HuH-7.5 (cell line): ENCODE results near the gene LRRC52.

ENCODE experiments used
- DNase-seq: peaks from one replicate; pipeline ENCODE4 v3.0.0; 2011; ENCODE audit warnings: low spot score

Gene LRRC52

DNA sequence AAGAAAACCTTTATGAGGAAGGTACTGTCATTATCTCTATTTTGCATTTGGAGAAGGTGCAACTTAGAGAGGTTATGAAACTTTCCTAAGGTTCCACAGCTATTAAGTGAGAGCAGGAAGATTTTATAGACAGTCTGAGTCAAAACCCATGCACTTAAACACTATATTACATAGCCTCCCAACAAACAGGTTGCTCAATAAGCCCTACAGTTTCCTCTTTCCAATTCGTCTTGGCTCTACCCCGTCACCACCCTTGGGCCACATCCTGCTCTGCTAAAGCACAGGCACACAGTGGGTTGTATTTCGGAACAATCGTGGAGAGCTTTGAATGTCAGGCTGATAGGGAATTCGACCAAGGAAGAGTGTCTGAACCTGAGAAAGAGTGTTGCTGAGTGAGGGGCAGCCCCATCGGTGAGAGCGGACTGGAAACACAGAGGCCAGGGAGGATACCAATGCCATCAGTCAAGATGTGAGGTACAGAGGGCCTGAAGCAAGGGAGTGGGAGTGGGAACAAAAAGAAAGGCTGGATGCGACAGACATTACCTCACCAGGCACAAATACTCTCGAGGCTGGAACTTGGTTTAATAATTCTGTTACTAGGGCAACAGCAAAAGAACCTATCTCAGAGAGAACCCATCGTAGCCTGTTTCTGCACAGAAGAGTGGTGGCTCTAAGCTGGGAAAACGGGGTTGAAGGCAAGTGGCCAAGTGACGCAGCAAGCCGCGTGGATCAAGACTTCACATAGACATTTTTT is 6.3 kb upstream of the LRRC52 start:
- DNase-seq: no peak

DNA sequence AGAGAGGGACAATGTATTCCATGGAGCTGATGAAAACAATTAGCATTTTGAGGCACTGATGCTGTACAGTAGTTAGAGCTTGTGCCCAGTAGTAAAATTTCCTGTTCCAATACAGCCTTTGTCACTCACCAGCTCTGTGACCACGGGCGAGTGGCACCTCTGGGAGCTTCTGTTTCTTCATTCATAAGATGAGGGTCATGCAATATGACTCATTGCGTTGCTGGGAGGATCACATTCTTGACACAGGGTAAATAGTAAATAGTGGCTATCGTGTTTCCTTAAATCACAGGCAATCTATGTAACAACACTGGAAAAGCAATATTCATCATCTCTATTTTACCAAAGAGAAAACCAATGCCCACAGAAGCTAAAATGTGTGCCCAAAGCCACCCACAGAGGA is 4.5 kb upstream of the LRRC52 start:
- DNase-seq: no peak

DNA sequence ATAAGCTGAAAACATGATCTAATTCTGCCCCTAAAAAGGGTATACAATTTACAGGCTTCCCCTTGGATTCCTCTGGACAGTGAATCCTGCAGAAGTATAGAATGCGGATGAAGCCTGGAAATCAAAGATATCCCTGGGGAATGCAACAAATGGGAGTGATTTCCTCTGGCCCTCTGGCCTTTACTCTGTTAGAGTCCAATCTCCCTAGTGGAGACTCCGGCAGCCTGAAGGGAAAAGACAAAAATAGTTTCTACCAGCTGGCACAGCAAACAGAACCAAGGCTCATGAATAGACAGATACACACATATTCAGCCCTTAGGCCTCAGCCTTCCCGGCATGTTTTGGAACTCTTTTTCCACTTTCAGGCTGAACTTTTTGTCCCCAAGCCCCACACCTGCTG is 3.9 kb upstream of the LRRC52 start:
- DNase-seq: no peak

DNA sequence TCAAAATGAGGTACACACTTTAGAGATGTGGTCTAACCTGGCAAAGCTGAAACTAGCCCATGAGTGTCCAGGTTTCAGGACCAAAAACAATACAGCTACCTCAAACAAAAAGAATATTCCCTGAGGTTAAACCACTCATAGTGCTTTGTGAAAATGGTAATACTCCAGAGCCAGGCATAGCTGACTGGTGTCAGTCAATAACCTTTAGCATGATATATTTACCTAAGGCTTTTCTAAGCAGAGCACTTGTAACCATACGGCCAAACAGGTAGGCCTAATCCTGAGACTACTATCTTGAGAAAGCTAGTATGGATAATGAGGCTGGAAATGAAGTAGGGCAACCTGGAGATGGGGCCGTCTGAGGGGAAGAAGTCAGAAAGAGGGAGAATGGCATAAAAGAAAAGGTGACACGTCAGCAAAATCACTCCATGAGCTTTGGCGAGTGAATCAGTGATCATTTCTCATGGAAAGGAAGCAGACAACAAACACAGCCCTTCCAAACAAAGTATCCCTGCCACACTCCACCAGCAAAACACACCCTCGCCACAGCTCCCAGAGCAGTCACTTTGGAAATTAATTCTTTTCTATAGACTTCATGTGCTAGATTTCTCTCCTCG is 1.7 kb upstream of the LRRC52 start:
- DNase-seq: no peak

DNA sequence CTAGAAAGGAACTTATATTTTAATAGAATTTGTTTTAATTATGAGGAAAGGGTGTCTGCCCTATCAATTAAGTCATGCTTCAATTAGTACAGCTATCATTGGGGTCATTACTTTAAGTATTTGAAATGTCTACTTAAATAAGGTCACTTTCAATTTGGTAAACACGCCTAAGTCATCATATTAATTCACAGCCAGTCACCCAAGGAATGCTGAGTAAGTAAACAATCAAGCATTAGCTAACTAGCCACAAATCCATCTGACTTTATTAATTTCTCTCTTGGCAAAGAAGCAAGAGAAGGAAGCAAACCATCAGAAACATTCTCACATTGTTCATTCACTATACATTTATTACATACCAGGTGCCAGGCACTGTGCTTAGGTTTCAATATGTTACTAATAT is 1.2 kb upstream of the LRRC52 start:
- no peak for DNase-seq

DNA sequence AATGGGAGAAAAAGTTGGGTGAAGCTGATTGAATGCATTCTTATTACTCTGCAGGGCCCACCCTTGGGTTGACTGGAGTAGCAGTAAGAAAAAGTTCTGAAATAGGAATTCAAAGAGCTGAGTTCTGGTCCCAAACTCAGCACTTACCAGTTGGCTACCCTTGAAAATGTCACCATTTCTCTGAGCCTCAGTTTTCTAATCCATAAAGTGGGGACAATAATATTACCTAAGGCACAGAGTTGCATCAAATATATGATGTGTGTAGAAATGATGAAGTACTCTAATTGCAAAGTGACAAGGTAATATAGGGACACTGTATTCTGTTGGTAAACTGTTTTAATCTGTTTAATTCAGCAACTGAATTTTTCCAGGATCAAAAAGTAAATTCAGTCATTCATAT is 1.2 kb downstream of the LRRC52 start:
- no peak for DNase-seq

DNA sequence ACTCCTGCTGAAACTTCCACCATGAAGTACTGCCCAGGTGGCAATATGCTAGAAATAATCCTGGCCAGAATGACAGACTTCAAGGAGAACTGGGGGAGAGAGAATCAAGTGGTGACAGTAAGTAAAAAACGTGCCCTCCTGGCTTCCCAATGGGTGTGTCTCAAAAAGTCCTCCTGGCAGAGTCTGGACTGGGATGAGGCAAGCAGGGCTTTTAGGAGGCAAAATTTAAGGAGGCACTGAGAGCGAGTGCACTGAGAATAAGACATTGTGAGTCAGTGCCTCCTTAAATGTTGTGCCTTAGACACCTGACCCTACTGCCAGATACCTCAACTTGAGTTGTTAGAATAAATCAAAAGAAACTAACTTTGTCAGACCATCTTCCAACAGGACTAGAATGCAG is 2.2 kb downstream of the LRRC52 start:
- DNase-seq: no peak

DNA sequence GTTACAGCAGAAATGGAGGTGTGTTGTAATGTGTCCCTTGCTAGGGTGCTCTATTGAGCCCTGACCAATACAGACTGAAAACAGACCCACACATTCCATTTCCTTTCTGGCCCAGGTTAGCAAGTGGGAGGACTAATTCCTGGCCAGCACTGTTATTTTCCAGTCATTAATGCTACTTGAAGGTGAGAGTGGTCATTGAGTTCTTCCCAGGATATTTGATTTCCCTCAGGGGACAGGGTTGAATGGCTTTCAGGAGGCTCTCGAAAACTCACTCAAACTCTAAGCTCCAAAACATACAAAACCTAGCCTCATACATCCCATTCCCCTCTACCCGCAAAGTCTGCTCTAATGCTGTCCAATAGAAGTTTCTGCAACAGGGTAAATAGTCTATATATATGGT is 6.2 kb downstream of the LRRC52 start:
- DNase-seq: no peak

DNA sequence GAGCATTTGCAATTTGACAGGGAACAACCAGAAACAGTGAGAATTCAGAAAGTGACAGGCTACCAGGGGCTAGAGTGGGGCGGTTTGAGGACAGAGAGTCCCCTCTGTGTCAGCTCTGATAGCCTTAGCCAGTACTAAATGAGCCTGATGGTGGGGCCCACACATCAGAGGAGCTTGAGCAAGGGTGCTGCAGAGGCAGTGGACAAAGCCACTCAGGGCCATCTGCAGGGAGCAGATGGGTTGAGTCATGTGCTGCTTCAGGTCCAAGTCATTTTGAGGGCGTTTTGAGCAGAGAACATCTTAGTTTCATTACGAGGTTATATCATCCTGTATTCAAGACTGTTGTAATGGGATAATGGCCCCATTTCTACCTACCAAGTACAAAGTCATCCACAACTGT is 7.7 kb downstream of the LRRC52 start:
- no peak for DNase-seq

DNA sequence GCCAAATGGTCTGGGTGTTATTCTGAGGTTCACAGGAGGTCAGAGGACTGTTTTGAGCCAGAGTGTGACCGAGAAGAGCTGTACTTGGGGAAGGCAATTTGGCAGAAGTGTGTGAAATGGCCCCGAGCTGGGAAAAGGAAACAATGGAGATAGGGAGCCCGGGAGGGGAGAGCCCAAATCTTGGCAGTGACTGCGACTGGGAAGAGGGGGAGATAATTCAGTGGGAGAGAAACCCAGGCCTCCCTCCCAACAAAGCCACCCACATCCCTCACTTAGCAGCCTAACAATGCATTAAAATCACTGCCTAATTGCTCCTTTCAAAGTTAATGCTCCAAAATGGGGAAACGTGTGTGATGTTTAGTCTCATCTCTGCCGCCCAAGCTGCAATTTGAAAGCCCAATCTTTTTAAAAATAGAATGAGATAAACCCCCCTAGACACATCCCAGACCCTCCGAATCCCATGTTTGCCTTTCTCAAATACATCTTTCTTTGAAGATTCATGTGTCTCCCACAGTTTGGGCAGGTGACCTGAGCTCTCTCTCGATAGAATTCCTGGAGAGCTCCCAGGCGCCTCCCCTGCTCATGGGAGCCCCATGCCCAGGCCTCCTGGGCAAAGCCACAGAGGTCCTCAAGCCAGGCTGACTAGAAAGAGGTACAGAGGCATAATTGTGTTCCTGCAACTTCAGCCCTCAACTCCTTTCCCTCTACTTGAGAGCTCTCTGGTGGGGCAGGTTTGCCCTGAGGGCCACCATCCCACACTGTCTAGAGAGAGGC is 17.3 kb downstream of the LRRC52 start:
- no peak for DNase-seq

DNA sequence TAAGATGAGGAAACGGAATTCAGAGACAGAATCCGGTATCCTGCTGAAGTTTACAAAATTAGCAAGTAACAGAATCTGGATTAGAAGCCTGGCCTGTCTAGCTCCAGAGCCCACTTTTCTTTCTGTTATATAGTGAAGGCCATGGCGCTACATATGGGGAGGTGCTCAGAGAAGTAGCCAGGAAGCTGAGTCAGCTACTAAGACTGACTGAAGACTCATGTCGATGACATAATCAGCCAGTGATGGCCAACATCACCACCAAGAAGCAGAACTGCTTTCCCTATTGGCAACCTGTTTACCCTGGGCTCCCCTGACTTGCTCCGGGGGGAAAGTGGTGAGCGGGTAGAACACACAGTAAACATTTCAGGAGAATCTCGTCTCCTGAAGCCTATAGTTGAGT is 18.8 kb downstream of the LRRC52 start:
- no peak for DNase-seq

DNA sequence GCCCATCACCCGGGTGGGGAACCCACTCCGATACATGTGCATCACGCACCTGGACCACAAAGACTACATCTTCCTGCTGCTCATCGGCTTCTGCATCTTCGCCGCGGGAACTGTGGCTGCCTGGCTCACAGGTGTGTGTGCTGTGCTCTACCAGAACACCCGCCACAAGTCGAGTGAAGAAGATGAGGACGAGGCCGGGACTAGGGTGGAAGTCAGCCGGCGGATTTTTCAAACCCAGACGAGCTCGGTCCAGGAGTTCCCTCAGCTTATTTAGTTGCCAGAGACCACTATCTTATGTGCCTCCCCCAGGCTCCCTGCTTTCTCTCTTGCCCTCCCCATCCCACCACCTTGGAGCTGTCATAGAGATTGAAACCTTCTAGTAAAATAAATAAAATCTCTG is 19.8 kb downstream of the LRRC52 start:
- no peak for DNase-seq

DNA sequence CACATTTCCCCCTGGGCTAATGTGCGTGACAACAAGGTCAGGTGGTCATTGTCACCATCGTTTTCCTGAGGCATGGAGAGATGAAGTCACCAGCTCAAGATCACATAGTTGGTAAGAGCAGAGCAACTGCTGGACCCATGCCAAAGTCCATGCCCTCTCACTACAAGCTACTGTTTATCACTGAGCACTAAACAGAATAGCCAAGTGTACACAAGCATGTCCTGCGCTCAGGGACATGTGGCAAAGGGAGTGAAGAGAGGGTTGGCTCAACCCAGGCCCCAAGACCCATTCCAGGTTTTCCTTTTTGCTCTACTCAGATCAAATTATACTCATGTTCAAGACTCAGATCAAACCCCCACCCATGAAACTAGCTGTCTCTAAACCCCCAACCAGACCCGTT is 20.8 kb downstream of the LRRC52 start:
- DNase-seq: no peak

DNA sequence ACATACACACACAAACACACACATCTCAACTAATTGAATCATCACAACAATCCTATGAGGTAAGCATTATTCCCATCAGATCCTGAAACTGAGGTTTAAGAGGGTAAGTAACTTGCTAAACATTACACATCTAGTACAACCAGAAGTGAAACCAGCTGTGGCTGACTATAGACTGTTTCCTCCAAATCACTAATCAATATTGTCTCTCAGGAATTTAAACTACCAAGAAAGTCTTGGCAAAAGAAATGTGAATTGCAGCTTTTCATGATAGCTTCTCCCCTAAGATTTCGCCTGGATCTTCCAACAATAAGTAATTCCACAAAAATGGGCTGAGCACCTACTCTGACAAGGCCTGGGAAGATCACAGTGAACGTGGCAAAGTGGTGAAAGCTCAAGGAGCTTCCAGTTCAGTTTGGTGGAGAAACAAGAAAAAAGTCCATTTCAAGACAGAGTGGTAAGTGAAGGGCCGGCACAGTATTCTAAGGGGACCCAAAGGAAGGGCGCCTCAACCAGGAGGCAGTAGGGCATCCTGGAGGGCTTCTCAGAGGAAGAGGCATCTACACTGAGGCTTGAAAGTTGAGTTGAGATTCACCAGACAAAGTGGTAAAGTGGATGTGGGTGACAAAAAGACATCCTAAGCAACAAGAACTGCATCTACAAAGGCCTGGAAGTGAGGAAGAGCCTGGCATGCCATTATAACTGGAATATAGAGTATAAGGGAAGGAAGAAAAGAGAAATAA is 22.1 kb downstream of the LRRC52 start:
- no peak for DNase-seq

DNA sequence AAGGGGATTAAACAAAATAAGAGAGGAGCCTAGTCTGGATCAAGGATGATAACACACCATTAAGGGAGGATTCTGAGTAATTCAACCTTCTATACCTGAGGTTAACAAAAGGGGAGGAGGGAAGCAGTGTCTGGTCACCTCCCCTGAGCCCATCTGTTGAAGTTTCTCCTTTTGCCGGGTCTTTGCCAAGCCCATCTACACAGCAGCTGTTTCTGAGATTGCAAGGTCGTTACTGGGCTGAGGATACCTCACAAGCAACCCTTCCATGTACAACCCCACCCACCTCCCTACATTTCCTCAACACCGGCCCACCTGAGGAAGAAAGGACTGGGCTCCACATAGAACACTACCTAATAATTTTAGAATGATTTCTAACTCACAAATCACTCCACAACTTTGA is 26.3 kb downstream of the LRRC52 start:
- DNase-seq: no peak

DNA sequence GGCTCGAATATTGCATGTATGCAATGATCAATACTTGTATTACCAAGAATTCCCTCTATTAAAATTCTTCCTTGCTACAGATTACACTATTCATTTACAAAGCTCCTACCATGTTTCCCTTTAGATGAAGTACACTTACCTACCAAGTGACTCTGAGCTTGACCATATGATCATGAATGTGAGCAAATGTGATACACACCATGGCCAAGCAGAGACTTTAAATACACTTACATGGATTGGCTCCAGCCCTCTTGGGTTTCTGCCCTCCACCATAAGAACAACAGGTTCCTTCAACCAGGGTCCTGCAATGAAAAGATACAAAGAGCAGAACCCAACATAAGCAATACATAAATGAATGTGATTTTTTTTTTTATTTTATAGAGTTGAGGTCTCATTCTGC is 30.0 kb downstream of the LRRC52 start:
- DNase-seq: no peak

DNA sequence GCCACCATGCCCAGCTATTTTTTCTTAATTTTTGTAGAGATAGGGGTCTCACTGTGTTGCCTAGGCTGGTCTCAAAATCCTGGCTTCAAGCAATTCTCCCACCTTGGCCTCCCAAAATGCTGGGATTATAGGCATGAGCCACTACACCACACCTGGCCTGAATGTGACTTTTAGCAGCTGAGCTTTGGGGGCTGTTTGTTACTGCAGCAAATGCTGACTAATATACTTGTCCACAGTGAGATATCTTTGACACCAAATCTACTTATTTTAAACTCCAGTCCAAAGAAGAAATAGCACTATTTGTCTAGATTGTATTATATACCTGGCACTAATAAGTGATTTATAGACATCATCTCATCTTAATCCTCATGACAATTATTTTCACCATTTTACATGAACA is 30.5 kb downstream of the LRRC52 start:
- DNase-seq: no peak

DNA sequence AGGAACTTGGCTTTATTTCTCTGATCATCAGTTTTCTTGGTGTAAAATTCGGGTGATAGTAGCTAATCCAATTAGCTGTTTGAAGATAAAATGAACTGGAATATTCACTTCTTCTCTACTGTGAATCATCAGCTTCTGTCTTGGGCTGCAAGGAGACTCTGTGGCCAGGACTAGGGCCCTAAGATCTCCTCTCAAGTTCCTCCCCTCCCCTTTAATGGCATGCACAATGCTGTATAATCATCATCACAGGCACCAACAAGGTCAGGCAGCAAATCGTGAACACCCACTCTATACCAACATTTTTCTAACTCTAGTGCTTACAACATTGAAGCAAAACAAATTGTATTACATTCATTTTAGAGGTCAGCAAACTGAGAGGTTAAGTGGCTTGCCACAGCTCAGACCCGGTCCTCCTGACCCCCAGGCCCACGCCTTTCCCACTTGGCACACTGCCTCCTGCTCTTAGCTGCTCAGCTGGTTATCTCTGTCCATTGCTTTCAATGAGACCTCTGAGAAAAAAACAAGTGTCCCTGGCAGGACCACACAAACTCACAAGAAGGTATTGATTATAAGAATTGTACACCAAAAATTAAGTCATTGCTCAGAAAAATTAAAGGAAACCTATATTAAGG is 31.8 kb downstream of the LRRC52 start:
- DNase-seq: no peak

DNA sequence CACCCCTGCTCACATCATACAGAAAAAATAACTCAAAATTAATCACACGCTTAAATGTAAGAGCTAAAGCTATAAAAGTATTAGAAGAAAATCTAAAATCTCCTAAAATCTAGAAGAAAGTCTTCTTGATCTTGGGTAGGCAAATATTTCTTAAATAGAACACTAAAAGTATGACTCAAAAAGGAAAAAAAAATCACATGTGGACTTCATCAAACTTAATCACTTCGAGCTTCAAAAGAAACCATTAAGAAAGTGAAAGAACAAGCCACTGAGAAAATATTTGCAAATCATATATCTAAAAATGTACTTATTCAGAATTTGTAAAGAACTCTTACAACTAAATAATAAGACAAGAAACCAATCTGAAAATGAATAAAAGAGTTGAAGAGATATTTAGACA is 32.7 kb downstream of the LRRC52 start:
- DNase-seq: no peak

DNA sequence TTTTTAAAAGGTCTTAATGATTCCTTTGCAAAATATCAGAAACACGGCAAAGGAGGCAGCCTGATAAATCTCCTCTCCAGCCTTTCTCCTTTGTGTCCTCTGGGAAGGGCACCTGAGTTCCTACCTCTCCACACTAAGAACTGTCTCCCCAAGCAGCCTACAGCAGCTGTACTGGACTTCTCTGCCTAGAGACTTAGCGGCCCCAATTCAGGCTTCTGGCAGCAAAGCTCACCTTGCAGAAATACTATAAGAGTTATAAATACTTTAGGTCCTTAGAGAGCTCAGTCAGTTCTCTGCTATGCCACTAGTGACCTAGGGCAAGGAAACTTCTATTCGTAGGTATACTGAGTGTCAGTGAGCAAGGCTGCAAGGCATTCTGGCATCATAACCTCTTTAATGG is 33.9 kb downstream of the LRRC52 start:
- DNase-seq: no peak

DNA sequence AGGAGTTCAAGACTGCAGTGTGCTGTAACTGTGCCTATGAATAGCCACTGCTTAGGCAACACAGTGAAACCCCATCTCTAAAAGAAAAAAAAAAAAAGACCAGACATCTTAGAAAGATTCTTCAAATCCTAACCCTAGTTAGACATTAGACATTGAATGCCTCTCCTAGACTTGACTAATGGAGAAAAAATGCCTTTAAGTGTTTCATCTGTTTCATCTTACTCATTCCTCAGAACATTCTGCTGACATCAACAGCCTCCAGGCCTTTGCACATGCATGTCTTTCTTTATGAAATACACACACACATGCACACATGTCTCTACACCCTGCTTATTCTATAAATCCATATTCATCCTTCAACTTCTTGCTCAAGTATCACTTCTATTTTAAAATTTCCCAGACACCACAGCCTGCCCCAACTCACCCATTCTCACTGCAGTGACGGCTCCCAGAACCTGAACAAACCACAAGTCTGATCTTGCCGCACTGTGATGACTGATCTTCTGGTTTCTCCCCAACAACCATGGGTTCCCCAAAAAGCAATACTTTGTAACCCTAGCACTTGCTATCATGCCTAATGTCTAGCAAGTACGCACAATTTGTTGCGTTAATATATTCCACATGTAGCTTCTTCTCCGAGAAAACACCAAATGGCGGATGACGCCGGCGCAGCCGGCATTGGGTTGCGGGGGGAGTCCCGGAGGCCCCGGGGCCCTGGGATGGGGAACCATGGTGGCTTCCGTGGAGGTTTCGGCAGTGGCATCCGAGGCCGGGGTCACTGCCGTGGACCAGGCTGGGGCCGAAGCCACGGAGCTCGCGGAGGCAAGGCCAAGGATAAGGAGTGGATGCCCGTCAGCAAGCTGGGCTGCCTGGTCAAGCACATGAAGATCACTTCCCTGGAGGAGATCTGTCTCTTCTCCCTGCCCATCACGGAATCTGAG is 37.4 kb downstream of the LRRC52 start:
- DNase-seq: no peak
